Fibroblast of peridontal ligament (primary cell): ENCODE results near the gene DOCK2.
A peak's percentile ranks its signal among the peaks of the same experiment; 100 is the strongest.

Experiments
- DNase-seq: peaks from one replicate; pipeline ENCODE4 v3.0.0-alpha.2; 2010; ENCODE audit errors: extremely low read depth

DOCK2 gene

DNA sequence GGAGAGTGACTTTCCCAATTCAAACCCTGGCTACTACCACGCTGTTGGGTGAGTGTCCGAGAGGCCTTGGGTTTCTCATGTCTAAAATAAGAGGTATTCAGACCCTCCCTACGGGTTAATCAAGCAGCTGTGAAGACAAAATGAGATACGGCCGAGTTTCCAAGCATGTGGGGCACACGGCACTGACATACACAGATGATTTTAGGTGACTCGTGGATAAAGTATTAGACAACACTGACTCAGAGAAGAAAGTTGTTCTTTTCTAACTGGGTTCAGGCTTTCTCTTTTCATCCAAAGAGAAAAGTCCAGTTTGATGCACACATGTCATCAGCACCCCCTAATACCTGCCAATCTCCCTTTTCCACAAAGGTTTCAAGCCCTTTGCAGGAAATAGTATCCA is 484.2 kb downstream of the DOCK2 start:
- peak; percentile 73 for DNase-seq

- DNase-seq, result no peak
These were observed 489.0 kb downstream of the DOCK2 start for GRCh38 chr5:170126061-170126460.

DNA sequence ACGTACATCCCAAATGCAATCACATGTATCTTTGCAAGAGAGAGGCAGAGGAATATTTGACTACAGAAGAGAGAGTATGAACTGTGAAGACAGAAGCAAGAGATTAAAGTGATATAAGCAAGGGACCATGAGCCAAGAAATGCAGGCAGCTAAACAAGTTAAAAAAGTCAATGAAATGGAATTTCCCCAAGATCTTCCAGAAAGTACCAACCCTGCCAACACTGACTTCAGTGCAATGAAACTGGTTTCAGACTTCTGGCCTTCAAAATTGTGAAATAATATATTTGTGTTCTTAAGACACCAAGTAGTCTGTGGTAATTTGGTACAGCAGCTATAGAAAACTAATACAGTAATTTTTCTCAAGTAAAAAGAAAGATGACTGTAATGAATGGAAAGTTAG is 489.6 kb downstream of the DOCK2 start:
- peak; percentile 68 for DNase-seq

DNA sequence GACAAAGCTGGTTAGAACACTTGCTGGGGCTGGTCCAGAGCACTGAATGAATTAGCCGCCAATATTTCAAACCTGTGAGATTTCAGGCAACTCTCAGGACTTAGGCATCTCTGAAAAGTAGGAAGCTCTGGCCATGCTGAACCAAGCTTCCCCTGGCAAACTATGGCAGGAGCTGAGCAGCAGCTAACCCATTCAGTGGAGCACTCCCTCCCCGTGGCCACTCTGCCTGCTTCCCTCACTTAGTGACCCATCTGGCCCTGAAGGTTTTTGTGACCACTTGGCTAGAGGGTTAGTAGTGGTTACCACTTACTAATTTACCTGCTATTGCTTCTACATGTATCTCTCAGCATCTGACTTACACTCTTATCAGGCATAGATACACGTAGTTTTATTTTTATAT is 494.2 kb downstream of the DOCK2 start:
- DNase-seq, result no peak

DNA sequence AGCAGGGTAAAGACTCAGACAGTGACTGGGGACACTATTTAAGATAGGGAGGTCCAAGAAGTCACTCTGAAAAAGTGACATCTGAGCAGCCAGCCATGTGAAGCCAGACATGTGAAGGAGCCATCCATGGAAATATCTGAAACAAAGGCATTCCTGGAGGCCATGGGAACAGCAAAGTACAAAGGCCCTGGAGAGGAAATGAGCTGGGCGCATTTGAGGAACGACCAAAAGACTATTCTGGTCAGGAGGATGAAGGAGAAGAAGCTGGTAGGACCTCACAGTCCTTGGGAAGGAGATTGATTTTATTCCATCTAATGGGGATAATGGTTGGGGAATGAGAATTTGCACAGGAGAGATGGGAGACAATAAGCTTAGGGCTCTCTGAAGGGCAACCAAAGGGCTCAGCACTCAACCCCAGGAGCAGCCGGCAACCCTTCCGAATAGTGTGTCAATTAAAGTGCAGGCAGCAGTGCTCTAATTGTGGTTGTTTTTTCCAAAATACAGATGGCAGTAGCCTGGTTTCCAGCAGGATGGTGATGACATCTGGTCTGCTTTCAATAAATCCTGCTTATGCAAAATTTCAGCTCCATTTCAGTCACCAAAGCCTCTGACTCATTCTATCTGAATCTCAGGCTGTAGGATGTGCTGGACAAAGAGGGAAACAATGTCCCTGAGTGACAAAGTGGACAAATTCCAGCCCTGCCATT is 495.3 kb downstream of the DOCK2 start:
- peak; percentile 93 for DNase-seq
